A204.1 (cell line): Measurements from ENCODE around the gene CLSTN2.

Source experiments
- FAIRE-seq: peaks from 2 replicates; lab custom pipeline; 2012; peaks lifted over from hg19 to GRCh38; lab: Jason Lieb, UNC

The CLSTN2 gene

GRCh38 chr3:140563206-140563760, 628.3 kb downstream of the CLSTN2 start:
- no peak for FAIRE-seq

GRCh38 chr3:140568131-140568530, 633.1 kb downstream of the CLSTN2 start:
- no peak for FAIRE-seq

DNA sequence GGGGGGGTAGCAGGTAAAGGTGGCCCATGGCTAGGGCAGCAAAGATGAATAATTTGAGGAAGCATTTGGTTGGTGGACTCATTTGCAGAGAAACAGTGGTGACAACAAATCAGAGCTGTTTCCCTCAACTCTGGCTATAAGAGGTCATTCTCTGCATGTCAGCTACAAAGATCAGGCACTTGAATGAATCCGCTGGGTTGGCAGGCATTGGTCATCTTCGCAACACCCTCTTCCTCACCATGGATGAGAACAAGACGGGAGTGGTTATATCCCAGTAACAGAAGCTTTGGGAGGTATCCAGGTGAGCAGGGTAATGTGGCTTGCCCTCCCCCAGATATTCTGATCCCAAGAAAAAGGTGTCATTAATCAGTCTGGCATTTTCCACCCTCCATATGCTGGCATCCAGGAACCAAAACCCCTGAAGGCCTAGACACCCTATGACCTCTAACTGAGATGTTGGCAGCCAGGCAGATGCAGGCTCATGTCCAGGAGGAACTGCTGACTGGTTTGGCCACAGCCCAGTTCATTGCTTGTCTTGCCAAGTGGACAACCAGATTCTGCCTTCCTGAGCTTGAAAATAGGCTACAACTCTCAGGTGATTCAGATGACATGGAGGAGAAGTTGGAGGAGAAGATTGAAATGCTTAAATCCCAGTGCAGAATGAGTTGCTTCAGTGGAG, 634.0 kb downstream of the CLSTN2 start:
- FAIRE-seq = no peak

- no peak for FAIRE-seq
Observed at GRCh38 chr3:140570602-140571001, 635.6 kb downstream of the CLSTN2 start.

- no peak for FAIRE-seq
Observed at GRCh38 chr3:140571836-140572235, 636.9 kb downstream of the CLSTN2 start.

DNA sequence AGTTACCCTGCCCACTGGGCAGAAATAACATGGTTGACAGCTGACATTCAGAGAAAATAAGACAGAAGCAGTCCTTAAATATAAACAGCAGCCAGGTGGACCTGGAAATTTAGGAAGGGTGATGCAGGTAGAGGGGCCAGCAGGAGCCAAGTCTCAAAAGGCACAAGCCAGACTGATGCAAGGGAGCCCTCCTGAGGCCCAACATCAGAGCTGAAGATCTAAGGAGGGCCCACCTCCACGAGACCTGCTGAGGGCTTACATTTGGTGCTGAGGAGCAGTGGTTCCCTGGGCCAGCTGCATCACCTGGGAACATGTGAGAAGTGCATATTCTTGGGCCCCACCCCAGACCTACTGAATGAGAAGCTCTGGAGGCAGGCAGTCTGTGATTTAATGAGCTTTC, 637.3 kb downstream of the CLSTN2 start:
- FAIRE-seq = no peak

DNA sequence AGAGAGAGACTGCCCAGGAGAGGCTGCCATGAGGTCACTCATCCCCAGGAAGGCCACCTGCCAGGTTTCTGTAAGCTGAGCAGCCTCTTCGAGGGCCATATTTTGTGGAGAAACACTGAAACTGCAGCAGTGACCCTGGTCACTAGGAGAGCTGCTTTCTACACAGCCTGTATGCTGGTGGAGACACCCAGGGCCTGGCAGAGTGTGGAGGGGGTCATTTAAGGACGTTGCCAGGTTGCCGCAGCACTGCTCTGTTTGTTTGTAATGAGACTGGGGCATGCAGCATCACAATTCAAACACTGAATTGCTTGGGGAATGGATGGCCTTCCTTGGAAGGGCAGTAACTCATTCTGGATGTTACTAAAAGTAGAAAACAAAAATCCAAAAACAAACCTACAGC, 638.0 kb downstream of the CLSTN2 start:
- FAIRE-seq = no peak

GRCh38 chr3:140574375-140574774, 639.4 kb downstream of the CLSTN2 start:
- no peak for FAIRE-seq

GRCh38 chr3:140576449-140576848, 641.5 kb downstream of the CLSTN2 start:
- FAIRE-seq = no peak

- FAIRE-seq = no peak
Observed at GRCh38 chr3:140577911-140578310, 642.9 kb downstream of the CLSTN2 start.

GRCh38 chr3:140579260-140579659, 644.3 kb downstream of the CLSTN2 start:
- no peak for FAIRE-seq

DNA sequence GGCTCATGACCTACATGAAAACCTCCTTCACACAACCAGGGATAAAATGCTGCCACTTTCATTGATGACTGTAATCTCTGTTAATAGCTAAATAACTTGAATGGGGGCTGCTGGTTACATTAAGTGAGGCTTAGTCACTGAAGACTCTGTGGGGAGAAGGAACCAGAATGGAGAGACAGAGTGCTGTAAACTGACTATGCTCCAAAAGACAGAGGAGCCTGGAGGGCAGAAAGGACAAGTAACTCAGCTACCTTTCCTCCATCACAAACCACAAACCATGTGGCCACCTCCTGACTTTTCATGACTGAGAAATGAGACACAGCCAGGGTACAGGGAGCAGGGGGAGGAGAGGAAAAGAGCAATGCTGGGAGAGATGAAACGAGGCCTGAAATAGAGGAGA, 645.8 kb downstream of the CLSTN2 start:
- no peak for FAIRE-seq

GRCh38 chr3:140584549-140584948, 649.6 kb downstream of the CLSTN2 start:
- no peak for FAIRE-seq

- FAIRE-seq = no peak
Observed at GRCh38 chr3:140585828-140586227, 650.8 kb downstream of the CLSTN2 start.

- no peak for FAIRE-seq
Observed at GRCh38 chr3:140586311-140586710, 651.3 kb downstream of the CLSTN2 start.

GRCh38 chr3:140588558-140588957, 653.6 kb downstream of the CLSTN2 start:
- FAIRE-seq = no peak

- FAIRE-seq = no peak
Observed at GRCh38 chr3:140593766-140594165, 658.8 kb downstream of the CLSTN2 start.

- FAIRE-seq = no peak
Observed at GRCh38 chr3:140595295-140595694, 660.3 kb downstream of the CLSTN2 start.

DNA sequence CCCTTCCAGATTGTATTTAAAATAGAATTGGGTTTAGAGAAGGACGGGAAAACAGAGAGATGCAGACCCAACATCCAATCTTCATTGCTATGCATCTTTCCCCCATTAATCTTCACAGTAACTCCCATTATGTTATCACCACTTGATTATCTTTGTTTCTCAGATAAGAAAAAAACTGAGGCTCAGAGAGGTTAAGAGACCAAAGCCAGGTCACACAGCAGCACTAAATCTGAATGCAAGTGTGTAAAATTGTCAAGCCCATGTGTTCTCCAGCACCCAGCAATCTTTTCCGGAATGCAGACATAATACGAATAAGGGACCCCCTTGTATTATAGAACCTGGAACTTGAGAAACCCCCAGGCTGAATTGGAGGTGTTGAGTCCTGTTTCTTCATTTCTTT, 662.4 kb downstream of the CLSTN2 start:
- FAIRE-seq = no peak

DNA sequence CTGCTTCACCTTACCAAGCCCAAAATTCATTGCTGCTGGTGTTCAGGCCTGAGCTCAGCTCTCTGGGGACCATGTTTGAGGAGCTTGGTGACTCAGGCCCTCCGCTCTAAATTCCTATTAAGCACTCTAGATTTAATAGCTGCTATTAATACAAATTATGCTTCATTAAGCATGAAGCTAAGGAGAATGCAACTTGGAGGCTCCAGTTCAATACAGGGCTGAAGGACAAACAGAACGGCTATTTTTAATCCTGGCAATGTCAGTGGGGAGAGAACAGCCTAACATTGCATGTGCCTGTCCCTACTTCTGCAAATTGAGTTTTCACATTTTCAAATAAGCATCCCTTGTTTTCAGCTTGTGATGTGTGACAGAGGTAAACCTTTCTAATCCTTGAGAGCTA, 662.8 kb downstream of the CLSTN2 start:
- FAIRE-seq = no peak

GRCh38 chr3:140599009-140599408, 664.0 kb downstream of the CLSTN2 start:
- FAIRE-seq = no peak

DNA sequence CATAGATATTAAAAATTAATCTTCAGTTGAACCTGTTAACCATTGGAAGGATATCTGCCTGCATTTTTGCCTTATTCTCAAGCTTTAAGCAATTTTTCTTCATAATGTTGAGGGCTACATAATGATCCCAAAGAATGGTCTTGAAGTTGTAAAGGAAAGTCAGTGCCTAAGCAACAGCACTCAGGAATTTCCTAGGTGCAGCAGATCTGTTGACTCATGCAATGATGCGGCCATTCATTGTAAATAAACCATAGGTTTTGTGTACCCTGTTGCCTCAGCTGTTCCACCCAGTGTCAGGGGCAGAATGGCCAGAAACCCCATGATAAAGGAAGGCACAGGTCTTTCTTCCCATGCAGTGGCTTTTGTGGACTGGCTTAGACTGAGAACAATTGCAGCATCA, 664.5 kb downstream of the CLSTN2 start:
- no peak for FAIRE-seq

DNA sequence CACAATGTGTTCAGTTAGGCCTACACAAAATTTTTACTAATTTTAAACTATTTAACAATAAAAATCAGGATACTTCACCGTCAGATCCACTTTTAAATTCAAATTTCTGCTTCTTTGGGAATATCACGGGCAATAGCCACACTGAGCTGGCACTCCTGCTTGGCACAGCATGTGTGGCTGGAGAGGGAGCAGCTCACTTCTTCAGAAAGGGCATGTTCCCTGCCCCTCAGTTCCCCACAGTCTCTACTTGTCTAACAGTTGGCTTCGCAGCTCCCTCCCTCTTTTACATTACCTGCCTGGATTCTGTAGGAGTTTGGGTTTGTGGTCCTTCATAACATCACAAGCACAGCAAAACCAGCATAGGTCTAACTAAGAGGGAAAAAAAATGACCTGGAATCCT, 666.9 kb downstream of the CLSTN2 start:
- no peak for FAIRE-seq

DNA sequence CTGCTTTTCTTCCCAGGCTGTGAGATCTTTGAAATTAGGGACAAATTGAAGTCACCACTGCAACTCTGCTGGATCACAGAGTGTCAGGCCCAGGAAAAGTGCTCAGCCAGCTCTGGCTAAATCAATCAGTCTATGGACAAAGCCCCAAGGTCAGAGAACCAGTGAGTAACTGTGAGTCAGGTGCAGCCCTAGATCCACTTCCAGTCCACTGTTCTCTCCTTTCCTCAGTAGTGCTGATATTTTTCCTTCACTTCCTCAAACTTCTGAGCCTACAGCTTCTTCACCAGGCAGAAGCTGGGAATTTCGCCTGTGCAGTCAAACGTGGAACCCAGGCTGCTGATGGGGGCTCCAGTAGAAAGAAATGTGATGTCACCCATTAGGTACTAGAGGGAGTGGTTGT, 667.8 kb downstream of the CLSTN2 start:
- no peak for FAIRE-seq

- no peak for FAIRE-seq
Observed at GRCh38 chr3:140603766-140604165, 668.8 kb downstream of the CLSTN2 start.
